Right lobe of liver (tissue), 6 donors: ENCODE data around the gene COG8. TPM values are rescaled to one million over a fixed set of nuclear protein-coding genes. Genes with fewer than 3 reads are reported as not detected.

Experiments
- ATAC-seq, 4 donors: fragments of 200-7000 bp; cut with Tn5 transposase; one replicate each; pipeline ENCODE4 v1.9.1; 2020; ENCODE audit warnings: mild to moderate bottlenecking in 4 of 4, moderate library complexity in 4 of 4
- DNase-seq, 3 donors: peaks; one replicate each; pipeline ENCODE4 v3.0.0-alpha.2; 2020
- H3K27ac ChIP-seq, 3 donors: fragments of 200-600 bp; one replicate each; pipeline ENCODE4 v1.8.0; 2022
- H3K27me3 ChIP-seq, 2 donors: fragments of 200-600 bp; one replicate each; pipeline ENCODE4 v1.8.0; 2022
- H3K36me3 ChIP-seq, 4 donors: fragments of 200-600 bp; sonication (generic) in 1 of 4; one replicate each; pipeline versions ENCODE4 v1.5.1 to v1.8.0; 2017 to 2022; ENCODE audit warnings: control low read depth in 1 of 4
- H3K4me1 ChIP-seq, 4 donors: fragments of 200-600 bp; sonication (generic) in 1 of 4; one replicate each; pipeline versions ENCODE4 v1.5.1 to v1.8.0; 2017 to 2022; ENCODE audit warnings: control low read depth in 1 of 4
- H3K4me3 ChIP-seq, 3 donors: fragments of 200-600 bp; one replicate each; pipeline ENCODE4 v1.8.0; 2022
- H3K9me3 ChIP-seq, 4 donors: fragments of 200-600 bp; sonication (generic) in 1 of 4; one replicate each; pipeline versions ENCODE4 v1.5.1 to v1.8.0; 2017 to 2022; ENCODE audit warnings: control low read depth in 1 of 4
- CTCF ChIP-seq, 4 donors: fragments of 200-600 bp in 3 of 4; fragments of 450-650 bp in 1 of 4; IDR thresholded peaks; one replicate each; pipeline versions ENCODE4 v1.5.1 to v1.8.0; 2016 to 2022; ENCODE audit warnings: antibody characterized with exemption in 4 of 4, mild to moderate bottlenecking in 2 of 4
- POLR2A ChIP-seq: fragments of 450-650 bp; IDR thresholded peaks from one replicate; pipeline ENCODE4 v1.6.1; 2017; ENCODE audit warnings: antibody characterized with exemption, mild to moderate bottlenecking
- WGBS: methylation state at CpG from one replicate; pipeline ENCODE4 v1.1.6; 2018; ENCODE audit warnings: low coverage, low lambda C conversion rate; ENCODE audit not compliant: insufficient coverage; ENCODE audit errors: missing lambda C conversion rate; 5-methylcytosine and 5-hydroxymethylcytosine counted together
- intact Hi-C, 2 donors: fragments of 100-400 bp; cut with DNase I; formaldehyde crosslinking; loops; one replicate each; pipeline versions ENCODE4 v1.11.2 to v1.14.1; 2022
- total RNA-seq, 6 experiments: library from RNA; depleted of rRNA in 2 of 6; stranded (reverse); fragments of >200 nt in 2 of 6; fragmentation: NEBNext Ultra II Directional in 3 of 6; extraction: Animal tissue kit (Norgen Biotek cat#: 25700) in 3 of 6; gene quantifications; one replicate each; pipeline versions ENCODE4 v1.1.0 to v1.2.4, GENCODE V29; 2016 to 2023
- donor health status: DM: no; HTN: yes; CAD: no.
- donor health status: DM: no; HTN: no; CAD: no.
- donor health status: DM: no; HTN: no; CAD: no.
- donor health status: DM: no; HTN: yes; CAD: no.
- donor health status: DM: no; HTN: yes; CAD: no.

Gene COG8
- total RNA-seq, 6 experiments from 2014 or later, result 16.0 to 35.5 (median 25.3) TPM

GRCh38 chr16:69350536-69351133 lies 11.3 kb upstream of the COG8 start:
- ATAC-seq (peak in 3 of 4 donors; percentile 11 to 34 (median 20)), DNase-seq (no peak)
- Histone ChIP-seq H3K4me1 (peaks cover 0 to 4% (median 0%) of the 10 kb centered on the region in 4 donors), H3K27me3 (no peaks in the 10 kb centered on the region), H3K27ac (no peak overlapping the region), H3K9me3 (no peaks in the 10 kb centered on the region), H3K4me3 (peak overlapping the region in 1 of 3 donors; percentile 51), H3K36me3 (peaks cover 0 to 2% (median 0%) of the 10 kb centered on the region in 4 donors)
- no peak for TF ChIP-seq CTCF (IDR thresholded peaks at IDR 0.05)
- TF ChIP-seq POLR2A, result no peak
- WGBS, result 69% methylated on average over 5 of the region's 6 CpGs
- intact Hi-C loops, result no loop called here

DNA sequence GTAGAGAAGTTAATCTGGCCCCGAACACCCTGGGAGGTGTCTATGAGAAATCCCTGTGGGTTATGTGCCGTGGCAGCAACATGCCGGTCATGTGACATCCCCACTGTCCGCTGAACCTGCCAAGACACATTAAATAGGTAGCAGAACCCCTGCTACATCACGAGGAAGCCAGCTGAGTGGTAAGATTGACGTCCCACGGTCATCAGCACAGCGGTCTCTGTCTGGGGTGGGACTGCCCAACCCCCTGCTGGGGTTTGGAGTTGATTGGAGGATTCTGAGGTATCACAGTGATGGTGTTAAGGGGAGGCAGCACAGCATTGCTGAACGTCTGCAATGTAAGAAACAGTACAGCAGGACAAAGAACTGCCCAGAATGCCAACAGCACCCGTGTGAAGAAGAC lies 10.2 kb upstream of the COG8 start:
- Histone ChIP-seq H3K36me3 (no peaks in the 10 kb centered on the region), H3K4me3 (no peak overlapping the region), H3K27me3 (no peaks in the 10 kb centered on the region), H3K4me1 (peaks cover 0 to 4% (median 0%) of the 10 kb centered on the region in 4 donors), H3K9me3 (no peaks in the 10 kb centered on the region), H3K27ac (no peak overlapping the region)
- 94% methylated on average over 7 of the region's 10 CpGs for WGBS
- DNase-seq (no peak), ATAC-seq (no peak)
- TF ChIP-seq POLR2A, result no peak
- TF ChIP-seq CTCF (IDR thresholded peaks at IDR 0.05), result no peak
- intact Hi-C loops, result no loop called here

DNA sequence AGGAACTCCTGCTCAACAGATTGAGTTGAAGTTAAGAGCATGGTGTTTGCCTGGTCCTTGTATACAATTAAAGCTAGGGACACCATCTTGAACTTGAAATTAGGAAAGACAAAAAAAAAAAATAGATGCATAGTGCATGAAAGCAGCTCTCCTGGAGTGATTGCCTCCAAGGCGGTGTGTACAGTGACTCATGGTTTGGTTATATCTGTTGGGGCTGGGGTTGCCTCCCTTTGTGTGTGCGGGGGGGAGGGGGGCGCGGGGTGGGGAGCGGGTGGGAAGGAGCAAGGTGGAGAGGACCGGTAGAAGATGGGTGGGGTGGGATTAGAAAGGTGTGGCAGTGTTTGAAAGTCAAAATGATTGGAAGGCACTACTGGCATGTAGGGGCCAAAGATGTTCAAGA lies 8.9 kb upstream of the COG8 start:
- ATAC-seq (no peak), DNase-seq (no peak)
- H3K9me3 ChIP-seq, result no peaks in the 10 kb centered on the region
- H3K4me3 ChIP-seq, result no peak overlapping the region
- H3K4me1 ChIP-seq, result peaks cover 0 to 4% (median 0%) of the 10 kb centered on the region in 4 donors
- intact Hi-C loops, result no loop called here
- no peak for TF ChIP-seq POLR2A
- TF ChIP-seq CTCF (IDR thresholded peaks at IDR 0.05), result no peak
- H3K27ac ChIP-seq, result no peak overlapping the region
- 96% methylated on average over 6 of the region's 6 CpGs for WGBS
- no peaks in the 10 kb centered on the region for H3K27me3 ChIP-seq
- H3K36me3 ChIP-seq, result peaks cover 0 to 6% (median 1%) of the 10 kb centered on the region in 4 donors

DNA sequence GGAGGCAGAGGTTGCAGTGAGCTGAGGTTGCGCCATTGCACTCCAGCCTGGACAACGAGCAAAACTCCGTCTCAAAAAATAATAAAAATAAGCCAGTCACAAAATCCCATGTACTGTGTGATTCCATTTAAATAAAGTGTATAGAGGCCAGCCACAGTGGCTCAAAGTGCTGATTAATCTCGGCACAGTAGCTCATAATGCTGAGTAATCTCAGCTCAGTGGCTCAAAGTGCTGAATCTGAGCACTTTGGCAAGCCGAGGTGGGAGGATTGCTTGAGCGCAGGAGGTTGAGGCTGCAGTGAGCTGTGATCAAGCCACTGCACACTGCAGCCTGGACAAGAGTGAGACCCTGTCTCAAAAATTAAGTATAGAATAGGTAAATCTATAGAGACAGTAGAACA lies 7.3 kb upstream of the COG8 start:
- intact Hi-C loops, result no loop called here
- Histone ChIP-seq H3K9me3 (no peaks in the 10 kb centered on the region), H3K4me1 (no peaks in the 10 kb centered on the region), H3K27me3 (no peaks in the 10 kb centered on the region), H3K27ac (no peak overlapping the region), H3K4me3 (no peak overlapping the region), H3K36me3 (peaks cover 0 to 22% (median 3%) of the 10 kb centered on the region in 4 donors)
- WGBS, result 82% methylated on average over 6 of the region's 6 CpGs
- ATAC-seq (no peak), DNase-seq (no peak)
- TF ChIP-seq POLR2A, result no peak
- no peak for TF ChIP-seq CTCF (IDR thresholded peaks at IDR 0.05)
